CD4-positive, alpha-beta memory T cell (primary cell): ENCODE results near the gene DDA1. TPM values are rescaled to one million over a fixed set of nuclear protein-coding genes. Genes with fewer than 3 reads are reported as not detected.
A peak's percentile ranks its signal among the peaks of the same experiment; 100 is the strongest.

Source experiments
- CTCF ChIA-PET: fragments of 350-600 bp; sonication (Branson Sonifier 250); formaldehyde crosslinking; loops from one replicate; lab custom pipeline; 2021; ENCODE audit warnings: inconsistent platforms; ENCODE audit not compliant: partially characterized antibody; lab: Charles Lee
- POLR2A ChIA-PET: fragments of 350-600 bp; sonication (Branson Sonifier 250); formaldehyde crosslinking; loops from one replicate; lab custom pipeline; 2021; ENCODE audit not compliant: partially characterized antibody; lab: Charles Lee
- DNase-seq, 5 donors: peaks; one replicate each; pipeline versions ENCODE4 v3.0.0 to v3.0.0-alpha.2; 2020 to 2022; ENCODE audit warnings: mixed read lengths in 1 of 5
- H3K27ac ChIP-seq: one replicate; pipeline ENCODE4 v1.7.0; 2013; ENCODE audit warnings: low read depth, low read length
- H3K27me3 ChIP-seq: 2 replicates; pipeline ENCODE4 v1.7.0; 2013; ENCODE audit warnings: mild to moderate bottlenecking, low read length, moderate library complexity; ENCODE audit not compliant: insufficient read depth
- H3K36me3 ChIP-seq: 2 replicates; pipeline ENCODE4 v1.7.0; 2013; ENCODE audit warnings: mild to moderate bottlenecking, low read length, moderate library complexity; ENCODE audit not compliant: insufficient read depth
- H3K4me1 ChIP-seq: 2 replicates; pipeline ENCODE4 v1.7.0; 2013; ENCODE audit warnings: mild to moderate bottlenecking, low read length, moderate library complexity; ENCODE audit not compliant: insufficient read depth
- H3K4me3 ChIP-seq, 2 donors: one replicate each; pipeline ENCODE4 v1.7.0; 2013; ENCODE audit warnings: low read length in 2 of 2, mild to moderate bottlenecking in 1 of 2
- H3K9me3 ChIP-seq, 2 donors: one replicate each; pipeline ENCODE4 v1.7.0; 2013; ENCODE audit warnings: low read length in 2 of 2, control low read depth in 1 of 2; ENCODE audit not compliant: control insufficient read depth in 1 of 2
- H3K27ac Mint-ChIP-seq, 7 donors: one replicate each; pipeline ENCODE4 v1.8.0; 2020 to 2021; ENCODE audit warnings: mixed read lengths in 7 of 7, mild to moderate bottlenecking in 6 of 7, inconsistent platforms in 3 of 7, moderate library complexity in 3 of 7
- H3K27me3 Mint-ChIP-seq, 2 donors: one replicate each; pipeline ENCODE4 v1.8.0; 2020 to 2021; ENCODE audit warnings: mixed read lengths in 2 of 2
- H3K36me3 Mint-ChIP-seq, 2 donors: one replicate each; pipeline ENCODE4 v1.8.0; 2020 to 2021; ENCODE audit warnings: mixed read lengths in 2 of 2, inconsistent platforms in 1 of 2, mild to moderate bottlenecking in 1 of 2
- H3K4me1 Mint-ChIP-seq, 4 donors: one replicate each; pipeline ENCODE4 v1.8.0; 2020 to 2021; ENCODE audit warnings: mixed read lengths in 4 of 4, mild to moderate bottlenecking in 1 of 4
- H3K4me3 Mint-ChIP-seq, 8 donors: one replicate each; pipeline ENCODE4 v1.8.0; 2020 to 2021; ENCODE audit warnings: mixed read lengths in 8 of 8, mild to moderate bottlenecking in 7 of 8, moderate library complexity in 6 of 8, inconsistent platforms in 3 of 8
- H3K9me3 Mint-ChIP-seq, 8 donors: one replicate each; pipeline ENCODE4 v1.8.0; 2020 to 2021; ENCODE audit warnings: mixed read lengths in 8 of 8, mild to moderate bottlenecking in 5 of 8, inconsistent platforms in 3 of 8, moderate library complexity in 1 of 8
- intact Hi-C: fragments of 100-400 bp; cut with micrococcal nuclease; formaldehyde crosslinking; loops from one replicate; pipeline ENCODE4 v1.15.1; 2023
- polyA plus RNA-seq, 2 donors: library from polyadenylated mRNA; unstranded; fragments of 300-500 nt; fragmentation: Illumina TruSeq; gene quantifications; one replicate each; pipeline ENCODE4 v1.2.3, GENCODE V29; 2021
- total RNA-seq, 2 experiments: library from RNA; stranded (reverse); gene quantifications; one replicate each; pipeline ENCODE4 v1.2.3, GENCODE V29; 2021

Gene DDA1
- total and polyA plus RNA-seq, 4 experiments from 2014 or later = 31.6 to 42.6 (median 39.5) TPM

- peak overlapping the region in 7 of 8 donors; percentile 51 to 73 (median 67) for H3K4me3 Mint-ChIP-seq
- H3K9me3 Mint-ChIP-seq = no peaks in the 10 kb centered on the region
- H3K36me3 ChIP-seq = no peaks in the 10 kb centered on the region
- ChIA-PET POLR2A (interaction anchor here (1.1 to 1.9 kb wide), 5 partner anchors 8 to 253 kb away, joined by 3 to 12 read pairs (median 7); partner anchors contain the start of genes DDA1 and GTPBP3), CTCF (no interaction called here)
- DNase-seq = no peak
- H3K27me3 Mint-ChIP-seq = no peaks in the 10 kb centered on the region
- peak overlapping the region; percentile 28 for H3K27ac ChIP-seq
- intact Hi-C loops = no loop called here
- H3K36me3 Mint-ChIP-seq = peaks cover 0 to 3% of the 10 kb centered on the region in 2 donors
- peak overlapping the region in 1 of 2 donors; percentile 29 for H3K4me3 ChIP-seq
- no peaks in the 10 kb centered on the region for H3K27me3 ChIP-seq
- peak overlapping the region in 2 of 7 donors; percentile 18 to 59 for H3K27ac Mint-ChIP-seq
- peaks cover 25% of the 10 kb centered on the region for H3K4me1 ChIP-seq
- H3K9me3 ChIP-seq = no peaks in the 10 kb centered on the region
- peaks cover 6 to 33% (median 19%) of the 10 kb centered on the region in 4 donors for H3K4me1 Mint-ChIP-seq
Observed at GRCh38 chr19:17329366-17330261, 20.3 kb downstream of the DDA1 start.

- peaks cover 11 to 41% (median 25%) of the 10 kb centered on the region in 4 donors for H3K4me1 Mint-ChIP-seq
- no peak for DNase-seq
- Histone ChIP-seq H3K27ac (no peak overlapping the region), H3K9me3 (no peaks in the 10 kb centered on the region), H3K36me3 (no peaks in the 10 kb centered on the region), H3K27me3 (no peaks in the 10 kb centered on the region), H3K4me1 (peaks cover 33% of the 10 kb centered on the region), H3K4me3 (no peak overlapping the region)
- peaks cover 0 to 1% (median 0%) of the 10 kb centered on the region in 8 donors for H3K9me3 Mint-ChIP-seq
- no peaks in the 10 kb centered on the region for H3K27me3 Mint-ChIP-seq
- ChIA-PET POLR2A (interaction anchor here (1.1 kb wide), 1 partner anchor 21 kb away, joined by 4 read pairs; the partner anchor contains the start of gene DDA1), CTCF (interaction anchor here (1.1 kb wide), 1 partner anchor 15 kb away, joined by 5 read pairs; no protein-coding TSS in a partner anchor)
- H3K27ac Mint-ChIP-seq = peak overlapping the region in 3 of 7 donors; percentile 32 to 59 (median 59)
- peak overlapping the region in 7 of 8 donors; percentile 12 to 73 (median 43) for H3K4me3 Mint-ChIP-seq
- intact Hi-C loops = no loop called here
- peaks cover 0 to 6% of the 10 kb centered on the region in 2 donors for H3K36me3 Mint-ChIP-seq
Observed at GRCh38 chr19:17330262-17331044, 21.1 kb downstream of the DDA1 start.

GRCh38 chr19:17331045-17331558 lies 21.7 kb downstream of the DDA1 start:
- H3K27me3 Mint-ChIP-seq = no peaks in the 10 kb centered on the region
- H3K4me3 Mint-ChIP-seq = peak overlapping the region in 1 of 8 donors; percentile 67
- Histone ChIP-seq H3K27me3 (no peaks in the 10 kb centered on the region), H3K4me3 (no peak overlapping the region), H3K9me3 (no peaks in the 10 kb centered on the region), H3K36me3 (no peaks in the 10 kb centered on the region), H3K4me1 (peaks cover 36% of the 10 kb centered on the region), H3K27ac (no peak overlapping the region)
- peaks cover 0 to 1% (median 0%) of the 10 kb centered on the region in 8 donors for H3K9me3 Mint-ChIP-seq
- peaks cover 11 to 42% (median 26%) of the 10 kb centered on the region in 4 donors for H3K4me1 Mint-ChIP-seq
- ChIA-PET POLR2A (no interaction called here), CTCF (interaction anchor here (1.1 kb wide), 1 partner anchor 14 kb away, joined by 5 read pairs; no protein-coding TSS in a partner anchor)
- no peak for DNase-seq
- peaks cover 0 to 6% of the 10 kb centered on the region in 2 donors for H3K36me3 Mint-ChIP-seq
- peak overlapping the region in 2 of 7 donors; percentile 41 to 59 for H3K27ac Mint-ChIP-seq
- intact Hi-C loops = no loop called here

- no peaks in the 10 kb centered on the region for H3K36me3 ChIP-seq
- DNase-seq = no peak
- ChIA-PET POLR2A (interaction anchor here (1.8 to 5.7 kb wide), 5 partner anchors 8 to 28 kb away, joined by 4 to 64 read pairs (median 8); partner anchors contain the start of genes ABHD8, DDA1 and MRPL34), CTCF (interaction anchor here (1.2 to 2.0 kb wide), 4 partner anchors 13 to 54 kb away, joined by 4 to 10 read pairs (median 5); no protein-coding TSS in a partner anchor)
- H3K4me1 Mint-ChIP-seq = peaks cover 14 to 54% (median 34%) of the 10 kb centered on the region in 4 donors
- peaks cover 0 to 1% (median 0%) of the 10 kb centered on the region in 8 donors for H3K9me3 Mint-ChIP-seq
- no peaks in the 10 kb centered on the region for H3K9me3 ChIP-seq
- no peak overlapping the region for H3K4me3 ChIP-seq
- no peaks in the 10 kb centered on the region for H3K27me3 ChIP-seq
- H3K27ac ChIP-seq = no peak overlapping the region
- intact Hi-C loops = no loop called here
- H3K36me3 Mint-ChIP-seq = peaks cover 0 to 9% of the 10 kb centered on the region in 2 donors
- peaks cover 41% of the 10 kb centered on the region for H3K4me1 ChIP-seq
- no peak overlapping the region for H3K4me3 Mint-ChIP-seq
- no peak overlapping the region for H3K27ac Mint-ChIP-seq
- no peaks in the 10 kb centered on the region for H3K27me3 Mint-ChIP-seq
Observed at GRCh38 chr19:17332360-17332676, 23.0 kb downstream of the DDA1 start.

- peaks cover 44% of the 10 kb centered on the region for H3K4me1 ChIP-seq
- intact Hi-C loops = no loop called here
- H3K36me3 Mint-ChIP-seq = peaks cover 0 to 14% of the 10 kb centered on the region in 2 donors
- H3K9me3 Mint-ChIP-seq = peaks cover 0 to 1% (median 0%) of the 10 kb centered on the region in 8 donors
- H3K27me3 ChIP-seq = no peaks in the 10 kb centered on the region
- peak overlapping the region in 2 of 7 donors; percentile 42 to 74 for H3K27ac Mint-ChIP-seq
- H3K4me3 Mint-ChIP-seq = peak overlapping the region in 6 of 8 donors; percentile 4 to 54 (median 40)
- no peak overlapping the region for H3K4me3 ChIP-seq
- no peaks in the 10 kb centered on the region for H3K9me3 ChIP-seq
- no peaks in the 10 kb centered on the region for H3K36me3 ChIP-seq
- H3K27me3 Mint-ChIP-seq = no peaks in the 10 kb centered on the region
- CTCF ChIA-PET = interaction anchor here (0.5 to 3.2 kb wide), 6 partner anchors 12 to 54 kb away, joined by 3 to 10 read pairs (median 5); partner anchors contain the start of gene DDA1
- no peak overlapping the region for H3K27ac ChIP-seq
- peak in 2 of 5 donors; percentile 31 to 65 for DNase-seq
- peaks cover 16 to 60% (median 36%) of the 10 kb centered on the region in 4 donors for H3K4me1 Mint-ChIP-seq
- POLR2A ChIA-PET = interaction anchor here (1.0 to 5.7 kb wide), 9 partner anchors 8 to 106 kb away, joined by 3 to 64 read pairs (median 8); partner anchors contain the start of genes ABHD8, BABAM1, DDA1 and MRPL34
Observed at GRCh38 chr19:17332677-17333581, 23.6 kb downstream of the DDA1 start.
